ENCODE measurements around the gene ARSG. TPM values are rescaled to one million over a fixed set of nuclear protein-coding genes. Genes with fewer than 3 reads are reported as not detected.

Gene ARSG
- polyA plus RNA-seq, 3 donors: 15.5 to 19.3 (median 19.2) TPM

GRCh38 chr17:68433911-68434508 is 142.7 kb downstream of the ARSG start:
- peak overlapping the region in 1 of 7 donors; percentile 28 for H3K27ac Mint-ChIP-seq

GRCh38 chr17:68435361-68435760 is 144.1 kb downstream of the ARSG start:
- Histone ChIP-seq H3K27me3 (ENCODE audit: control insufficient read depth in 2 of 2, insufficient read depth in 2 of 2, low read length in 2 of 2) (no peaks in the 10 kb centered on the region), H3K79me2 (ENCODE audit: insufficient read depth, low read length) (no peaks in the 10 kb centered on the region), H4K20me1 (ENCODE audit: insufficient read depth, low read length) (no peaks in the 10 kb centered on the region), H3K9me3 (replicated peaks in 1 of 2; ENCODE audit: control insufficient read depth in 1 of 2, insufficient read depth in 1 of 2, low read length in 2 of 2) (no peaks in the 10 kb centered on the region), H3K4me1 (ENCODE audit: control insufficient read depth in 1 of 2, insufficient read depth in 2 of 2, low read length in 2 of 2) (peaks cover 37 to 42% of the 10 kb centered on the region in 2 donors), H3K9ac (ENCODE audit: insufficient read depth, low read length, poor library complexity, severe bottlenecking) (no peak overlapping the region), H3K4me2 (replicated peaks; ENCODE audit: extremely low read depth, low read length, poor library complexity, severe bottlenecking) (no peak overlapping the region), H2AFZ (ENCODE audit: insufficient read depth, low read depth, low read length, poor library complexity, severe bottlenecking) (no peak overlapping the region), H3K4me3 (replicated peaks in 1 of 3; ENCODE audit: low read depth in 2 of 3, low read length in 3 of 3) (no peak overlapping the region), H3K36me3 (replicated peaks in 1 of 2; ENCODE audit: control insufficient read depth in 1 of 2, insufficient read depth in 2 of 2, low read length in 2 of 2) (peaks cover 50 to 56% of the 10 kb centered on the region in 2 donors), H3K27ac (ENCODE audit: low read depth in 1 of 2, low read length in 2 of 2) (no peak overlapping the region)
- Mint-ChIP-seq H3K4me3 (no peak overlapping the region), H3K27ac (no peak overlapping the region), H3K4me1 (peaks cover 38% of the 10 kb centered on the region), H3K36me3 (peaks cover 54 to 57% of the 10 kb centered on the region in 2 donors), H3K27me3 (ENCODE audit: low read depth in 3 of 3) (peaks cover 0 to 3% (median 1%) of the 10 kb centered on the region in 3 donors), H3K9me3 (no peaks in the 10 kb centered on the region)
- 88% methylated on average over 5 of the region's 6 CpGs for WGBS (ENCODE audit: insufficient coverage)
- intact Hi-C loops (cut with micrococcal nuclease): loop anchor here (5.0 kb wide), 1 partner anchor 173 kb away; no protein-coding TSS in a partner anchor
- TF ChIP-seq CTCF (IDR thresholded peaks at IDR 0.05): no peak
- no peak for DNase-seq

More at GRCh38 chr17:68433911-68434508, 142.7 kb downstream of the ARSG start:
- Histone ChIP-seq H4K20me1 (ENCODE audit: insufficient read depth, low read length) (no peaks in the 10 kb centered on the region), H3K4me3 (replicated peaks in 1 of 3; ENCODE audit: low read depth in 2 of 3, low read length in 3 of 3) (no peak overlapping the region), H3K36me3 (replicated peaks in 1 of 2; ENCODE audit: control insufficient read depth in 1 of 2, insufficient read depth in 2 of 2, low read length in 2 of 2) (peaks cover 60 to 70% of the 10 kb centered on the region in 2 donors), H3K4me2 (replicated peaks; ENCODE audit: extremely low read depth, low read length, poor library complexity, severe bottlenecking) (no peak overlapping the region), H3K27me3 (ENCODE audit: control insufficient read depth in 2 of 2, insufficient read depth in 2 of 2, low read length in 2 of 2) (no peaks in the 10 kb centered on the region), H3K27ac (ENCODE audit: low read depth in 1 of 2, low read length in 2 of 2) (no peak overlapping the region), H3K9me3 (replicated peaks in 1 of 2; ENCODE audit: control insufficient read depth in 1 of 2, insufficient read depth in 1 of 2, low read length in 2 of 2) (no peaks in the 10 kb centered on the region), H2AFZ (ENCODE audit: insufficient read depth, low read depth, low read length, poor library complexity, severe bottlenecking) (no peak overlapping the region), H3K4me1 (ENCODE audit: control insufficient read depth in 1 of 2, insufficient read depth in 2 of 2, low read length in 2 of 2) (peaks cover 29 to 30% of the 10 kb centered on the region in 2 donors), H3K9ac (ENCODE audit: insufficient read depth, low read length, poor library complexity, severe bottlenecking) (no peak overlapping the region), H3K79me2 (ENCODE audit: insufficient read depth, low read length) (no peaks in the 10 kb centered on the region)
- H3K9me3 Mint-ChIP-seq: peaks cover 0 to 2% (median 0%) of the 10 kb centered on the region in 7 donors
- WGBS (ENCODE audit: insufficient coverage): 92% methylated on average over 10 of the region's 12 CpGs
- no peak overlapping the region for H3K4me3 Mint-ChIP-seq
- no peak for DNase-seq
- H3K36me3 Mint-ChIP-seq: peaks cover 64 to 69% of the 10 kb centered on the region in 2 donors
- intact Hi-C loops (cut with micrococcal nuclease): loop anchor here in 1 of 2 donors (5.0 kb wide), 1 partner anchor 37 kb away; no protein-coding TSS in a partner anchor
- TF ChIP-seq CTCF (IDR thresholded peaks at IDR 0.05): no peak
- H3K4me1 Mint-ChIP-seq: peaks cover 31% of the 10 kb centered on the region
- peaks cover 0 to 3% (median 3%) of the 10 kb centered on the region in 3 donors for H3K27me3 Mint-ChIP-seq (ENCODE audit: low read depth in 3 of 3)
